IPS DF 6.9 (cell line): ENCODE results near the gene PDK2.

Experiments used
- DNase-seq: peaks from one replicate; pipeline ENCODE4 v3.0.0-alpha.2; 2013; ENCODE audit warnings: low read depth, low spot score
- H3K27ac ChIP-seq: one replicate; pipeline ENCODE4 v1.5.1; 2013; ENCODE audit warnings: low read length, control low read depth
- H3K27me3 ChIP-seq: 2 replicates; pipeline ENCODE4 v1.6.1; 2013; ENCODE audit warnings: mild to moderate bottlenecking, low read length; ENCODE audit not compliant: control insufficient read depth, insufficient read depth
- H3K36me3 ChIP-seq: 2 replicates; pipeline ENCODE4 v1.6.1; 2013; ENCODE audit warnings: low read length; ENCODE audit not compliant: control insufficient read depth, insufficient read depth
- H3K4me1 ChIP-seq: 2 replicates; pipeline ENCODE4 v1.6.1; 2013; ENCODE audit warnings: low read length; ENCODE audit not compliant: control insufficient read depth, insufficient read depth
- H3K4me3 ChIP-seq: 2 replicates; pipeline ENCODE4 v1.5.1; 2013; ENCODE audit warnings: mild to moderate bottlenecking, low read length
- H3K9me3 ChIP-seq: 2 replicates; pipeline ENCODE4 v1.6.1; 2013; ENCODE audit warnings: low read length, inconsistent platforms; ENCODE audit not compliant: control insufficient read depth, insufficient read depth
- WGBS: extraction: QIAGEN DNeasy Blood & Tissue Kit; methylation state at CpG from one replicate; pipeline ENCODE4 v1.1.7; 2013; ENCODE audit warnings: mixed read lengths, missing lambda C conversion rate; ENCODE audit not compliant: insufficient read length, insufficient coverage; 5-methylcytosine and 5-hydroxymethylcytosine counted together

The PDK2 gene

GRCh38 chr17:50090971-50091917, 3.9 kb upstream of the PDK2 start:
- H3K36me3 ChIP-seq, result no peaks in the 10 kb centered on the region; the same call in 1 of the 2 replicates
- no CpG with 5 or more reads among the region's 15 CpGs for WGBS
- no peak for DNase-seq

GRCh38 chr17:50091918-50092285, 3.2 kb upstream of the PDK2 start:
- WGBS, result no CpG with 5 or more reads among the region's 2 CpGs
- no peak for DNase-seq
- no peaks in the 10 kb centered on the region for H3K27me3 ChIP-seq
- no peaks in the 10 kb centered on the region for H3K9me3 ChIP-seq
- H3K4me1 ChIP-seq, result no peaks in the 10 kb centered on the region
- H3K27ac ChIP-seq, result no peak overlapping the region
- H3K4me3 ChIP-seq, result no peak overlapping the region
- H3K36me3 ChIP-seq, result no peaks in the 10 kb centered on the region; the same call in 1 of the 2 replicates

More at GRCh38 chr17:50090971-50091917, 3.9 kb upstream of the PDK2 start:
- no peak overlapping the region for H3K27ac ChIP-seq
- H3K4me3 ChIP-seq, result no peak overlapping the region
- no peaks in the 10 kb centered on the region for H3K27me3 ChIP-seq
- no peaks in the 10 kb centered on the region for H3K9me3 ChIP-seq
- H3K4me1 ChIP-seq, result no peaks in the 10 kb centered on the region

- no peak overlapping the region for H3K27ac ChIP-seq
- H3K4me3 ChIP-seq, result no peak overlapping the region
- no peaks in the 10 kb centered on the region for H3K27me3 ChIP-seq
- H3K4me1 ChIP-seq, result no peaks in the 10 kb centered on the region
- no peaks in the 10 kb centered on the region; the same call in 1 of the 2 replicates for H3K36me3 ChIP-seq
- no peak for DNase-seq
- H3K9me3 ChIP-seq, result no peaks in the 10 kb centered on the region
- no CpG with 5 or more reads among the region's 3 CpGs for WGBS
Observed at GRCh38 chr17:50093246-50093645, 1.9 kb upstream of the PDK2 start.

- Histone ChIP-seq H3K4me3 (no peak overlapping the region), H3K27me3 (no peaks in the 10 kb centered on the region), H3K36me3 (no peaks in the 10 kb centered on the region; the same call in 1 of the 2 replicates), H3K9me3 (no peaks in the 10 kb centered on the region), H3K4me1 (no peaks in the 10 kb centered on the region), H3K27ac (no peak overlapping the region)
- no CpG with 5 or more reads among the region's 3 CpGs for WGBS
- no peak for DNase-seq
Observed at GRCh38 chr17:50093807-50094206, 1.3 kb upstream of the PDK2 start.

- Histone ChIP-seq H3K9me3 (no peaks in the 10 kb centered on the region), H3K4me1 (no peaks in the 10 kb centered on the region), H3K4me3 (peak overlapping the region; percentile 82; the same call in 1 of the 2 replicates), H3K36me3 (no peaks in the 10 kb centered on the region), H3K27ac (no peak overlapping the region), H3K27me3 (no peaks in the 10 kb centered on the region)
- WGBS, result no CpG with 5 or more reads among the region's 21 CpGs
- peak; percentile 77 for DNase-seq
Observed at GRCh38 chr17:50094243-50094752, 853 bp upstream of the PDK2 start.

- Histone ChIP-seq H3K4me1 (no peaks in the 10 kb centered on the region), H3K36me3 (no peaks in the 10 kb centered on the region), H3K27me3 (no peaks in the 10 kb centered on the region), H3K4me3 (peak overlapping the region; percentile 82; the same call in 1 of the 2 replicates), H3K27ac (no peak overlapping the region), H3K9me3 (no peaks in the 10 kb centered on the region)
- DNase-seq, result no peak
- no CpG with 5 or more reads among the region's 12 CpGs for WGBS
Observed at GRCh38 chr17:50095626-50096037, 481 bp downstream of the PDK2 start.

GRCh38 chr17:50096092-50096491, 941 bp downstream of the PDK2 start:
- no peaks in the 10 kb centered on the region for H3K9me3 ChIP-seq
- no peak for DNase-seq
- WGBS, result no CpG with 5 or more reads among the region's 6 CpGs
- no peaks in the 10 kb centered on the region for H3K4me1 ChIP-seq
- no peak overlapping the region; the same call in 1 of the 2 replicates for H3K4me3 ChIP-seq
- no peaks in the 10 kb centered on the region for H3K36me3 ChIP-seq
- H3K27me3 ChIP-seq, result no peaks in the 10 kb centered on the region
- no peak overlapping the region for H3K27ac ChIP-seq

GRCh38 chr17:50096758-50097157, 1.6 kb downstream of the PDK2 start:
- no peak overlapping the region for H3K4me3 ChIP-seq
- H3K27me3 ChIP-seq, result no peaks in the 10 kb centered on the region
- H3K27ac ChIP-seq, result no peak overlapping the region
- H3K9me3 ChIP-seq, result no peaks in the 10 kb centered on the region
- H3K36me3 ChIP-seq, result no peaks in the 10 kb centered on the region
- H3K4me1 ChIP-seq, result 0 out of 2 replicates have a peak, but pooled peaks cover 2% of the 10 kb centered on the region
- WGBS, result no CpG with 5 or more reads among the region's 3 CpGs
- no peak for DNase-seq

- no CpG with 5 or more reads among the region's 7 CpGs for WGBS
- 0 out of 2 replicates have a peak, but pooled peaks cover 2% of the 10 kb centered on the region for H3K4me1 ChIP-seq
- DNase-seq, result no peak
- no peaks in the 10 kb centered on the region for H3K9me3 ChIP-seq
- H3K27ac ChIP-seq, result no peak overlapping the region
- no peaks in the 10 kb centered on the region for H3K27me3 ChIP-seq
- H3K36me3 ChIP-seq, result no peaks in the 10 kb centered on the region
- H3K4me3 ChIP-seq, result no peak overlapping the region
Observed at GRCh38 chr17:50097455-50097854, 2.3 kb downstream of the PDK2 start.

- no peak overlapping the region for H3K27ac ChIP-seq
- no peaks in the 10 kb centered on the region for H3K9me3 ChIP-seq
- 0 out of 2 replicates have a peak, but pooled peaks cover 2% of the 10 kb centered on the region for H3K4me1 ChIP-seq
- H3K27me3 ChIP-seq, result no peaks in the 10 kb centered on the region
- no CpG with 5 or more reads among the region's 4 CpGs for WGBS
- no peak for DNase-seq
- H3K4me3 ChIP-seq, result no peak overlapping the region
- H3K36me3 ChIP-seq, result no peaks in the 10 kb centered on the region
Observed at GRCh38 chr17:50097926-50098325, 2.8 kb downstream of the PDK2 start.
